Endothelial cell (in vitro differentiated cells): ENCODE results near the gene FZD1. TPM values are rescaled to one million over a fixed set of nuclear protein-coding genes. Genes with fewer than 3 reads are reported as not detected.

Source experiments
- DNase-seq: peaks from one replicate; pipeline ENCODE4 v3.0.0; 2021; ENCODE audit warnings: low spot score
- H3K27ac Mint-ChIP-seq: one replicate; pipeline ENCODE4 v1.8.0; 2021; ENCODE audit warnings: mixed read lengths, inconsistent platforms; ENCODE audit not compliant: unreplicated experiment
- H3K27me3 Mint-ChIP-seq: one replicate; pipeline ENCODE4 v1.8.0; 2021; ENCODE audit warnings: mild to moderate bottlenecking, moderate library complexity, mixed read lengths, inconsistent platforms; ENCODE audit not compliant: unreplicated experiment
- H3K36me3 Mint-ChIP-seq: one replicate; pipeline ENCODE4 v1.8.0; 2021; ENCODE audit warnings: mild to moderate bottlenecking, low read depth, mixed read lengths, inconsistent platforms; ENCODE audit not compliant: unreplicated experiment
- H3K4me1 Mint-ChIP-seq: one replicate; pipeline ENCODE4 v1.8.0; 2021; ENCODE audit warnings: mild to moderate bottlenecking, mixed read lengths, inconsistent platforms; ENCODE audit not compliant: unreplicated experiment
- H3K4me3 Mint-ChIP-seq: one replicate; pipeline ENCODE4 v1.8.0; 2021; ENCODE audit warnings: mild to moderate bottlenecking, mixed read lengths, inconsistent platforms; ENCODE audit not compliant: unreplicated experiment
- H3K9me3 Mint-ChIP-seq: one replicate; pipeline ENCODE4 v1.8.0; 2021; ENCODE audit warnings: mixed read lengths, inconsistent platforms; ENCODE audit not compliant: unreplicated experiment
- total RNA-seq: library from RNA; stranded (reverse); fragmentation: NEBNext Ultra II Directional; extraction: Animal tissue kit (Norgen Biotek cat#: 25700); gene quantifications from one replicate; pipeline ENCODE4 v1.2.1, GENCODE V29; 2021; ENCODE audit not compliant: unreplicated experiment
- TF ChIP-seq, protein P1 (sequence below): fragments of 200-600 bp; sonication (generic); IDR thresholded peaks from one replicate; pipeline ENCODE4 v1.5.0; 2021; ENCODE audit warnings: antibody characterized with exemption; ENCODE audit not compliant: unreplicated experiment

FZD1 gene
- total RNA-seq, 1 donor from 2014 or later: 38.7 TPM

DNA sequence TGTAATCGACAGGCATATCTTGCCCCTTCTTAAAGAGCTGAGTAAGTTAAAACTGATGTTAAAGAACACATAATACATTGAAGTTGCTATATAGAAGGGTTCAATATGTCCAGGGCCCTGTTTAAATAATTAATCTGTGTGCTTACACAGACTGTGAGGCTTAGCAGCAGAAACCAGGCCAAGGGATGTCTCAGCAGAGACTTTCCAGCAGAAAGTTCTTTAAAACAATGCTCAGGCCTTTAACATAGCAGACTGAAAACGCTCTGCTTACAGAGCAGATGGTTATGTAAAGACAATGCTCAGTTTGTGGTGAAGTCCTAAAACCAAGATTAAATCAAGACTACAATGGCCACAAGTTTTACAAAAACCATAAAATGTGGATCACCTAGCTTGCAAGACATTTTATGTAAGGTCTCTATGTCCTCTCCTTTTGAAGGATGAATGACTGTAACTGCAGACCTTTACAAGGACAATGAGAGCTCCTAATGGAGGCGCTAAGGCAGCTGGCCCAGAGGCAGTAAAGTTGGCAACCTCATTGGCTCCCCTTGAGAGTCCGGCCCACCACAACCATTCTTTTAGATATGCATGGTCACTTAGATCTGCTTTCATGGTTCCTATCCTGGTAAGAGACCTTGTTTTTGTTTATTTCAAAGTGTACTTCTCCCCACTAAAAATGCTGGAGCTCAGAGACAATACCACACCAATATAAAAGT, 56.3 kb downstream of the FZD1 start:
- no peak overlapping the region for H3K4me3 Mint-ChIP-seq

More for the DNA sequence above, 56.3 kb downstream of the FZD1 start:
- Mint-ChIP-seq H3K4me1 (no peaks in the 10 kb centered on the region), H3K36me3 (no peaks in the 10 kb centered on the region), H3K27me3 (peaks cover 4% of the 10 kb centered on the region), H3K27ac (no peak overlapping the region), H3K9me3 (no peaks in the 10 kb centered on the region)
- TF ChIP-seq, protein P1, sequence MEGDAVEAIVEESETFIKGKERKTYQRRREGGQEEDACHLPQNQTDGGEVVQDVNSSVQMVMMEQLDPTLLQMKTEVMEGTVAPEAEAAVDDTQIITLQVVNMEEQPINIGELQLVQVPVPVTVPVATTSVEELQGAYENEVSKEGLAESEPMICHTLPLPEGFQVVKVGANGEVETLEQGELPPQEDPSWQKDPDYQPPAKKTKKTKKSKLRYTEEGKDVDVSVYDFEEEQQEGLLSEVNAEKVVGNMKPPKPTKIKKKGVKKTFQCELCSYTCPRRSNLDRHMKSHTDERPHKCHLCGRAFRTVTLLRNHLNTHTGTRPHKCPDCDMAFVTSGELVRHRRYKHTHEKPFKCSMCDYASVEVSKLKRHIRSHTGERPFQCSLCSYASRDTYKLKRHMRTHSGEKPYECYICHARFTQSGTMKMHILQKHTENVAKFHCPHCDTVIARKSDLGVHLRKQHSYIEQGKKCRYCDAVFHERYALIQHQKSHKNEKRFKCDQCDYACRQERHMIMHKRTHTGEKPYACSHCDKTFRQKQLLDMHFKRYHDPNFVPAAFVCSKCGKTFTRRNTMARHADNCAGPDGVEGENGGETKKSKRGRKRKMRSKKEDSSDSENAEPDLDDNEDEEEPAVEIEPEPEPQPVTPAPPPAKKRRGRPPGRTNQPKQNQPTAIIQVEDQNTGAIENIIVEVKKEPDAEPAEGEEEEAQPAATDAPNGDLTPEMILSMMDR: no peak
- no peak for DNase-seq
